DOHH2 (cell line): ENCODE data around the gene FOXC2.

Experiments used
- CTCF ChIP-seq: fragments of 200-600 bp; sonication (generic); IDR thresholded peaks from one replicate; pipeline ENCODE4 v1.5.1; 2014; ENCODE audit warnings: antibody characterized with exemption, mild to moderate bottlenecking, low read depth, low read length; ENCODE audit not compliant: poor library complexity, severe bottlenecking
- EZH2phosphoT487 ChIP-seq: fragments of 200-600 bp; sonication (generic); IDR thresholded peaks from 2 replicates; pipeline ENCODE4 v1.6.1; 2017; ENCODE audit warnings: borderline replicate concordance, mild to moderate bottlenecking, antibody characterized with exemption, low read length, moderate library complexity, mixed read lengths

GRCh38 chr16:86528061-86528929 is 38.3 kb upstream of the FOXC2 start:
- TF ChIP-seq CTCF (no peak), EZH2phosphoT487 (no peak)
